GM21619 (cell line): ENCODE results near the gene CTIF.
"Not testable (repeated sequence)": the region's sequence is repeated elsewhere in the genome, so short reads cannot be mapped to it uniquely, and the experiment has no call there.

ENCODE experiments used
- ATAC-seq: cut with Tn5 transposase; IDR thresholded peaks from one replicate; pipeline ENCODE4 v1.9.1; 2021; ENCODE audit not compliant: unreplicated experiment

Gene CTIF

DNA sequence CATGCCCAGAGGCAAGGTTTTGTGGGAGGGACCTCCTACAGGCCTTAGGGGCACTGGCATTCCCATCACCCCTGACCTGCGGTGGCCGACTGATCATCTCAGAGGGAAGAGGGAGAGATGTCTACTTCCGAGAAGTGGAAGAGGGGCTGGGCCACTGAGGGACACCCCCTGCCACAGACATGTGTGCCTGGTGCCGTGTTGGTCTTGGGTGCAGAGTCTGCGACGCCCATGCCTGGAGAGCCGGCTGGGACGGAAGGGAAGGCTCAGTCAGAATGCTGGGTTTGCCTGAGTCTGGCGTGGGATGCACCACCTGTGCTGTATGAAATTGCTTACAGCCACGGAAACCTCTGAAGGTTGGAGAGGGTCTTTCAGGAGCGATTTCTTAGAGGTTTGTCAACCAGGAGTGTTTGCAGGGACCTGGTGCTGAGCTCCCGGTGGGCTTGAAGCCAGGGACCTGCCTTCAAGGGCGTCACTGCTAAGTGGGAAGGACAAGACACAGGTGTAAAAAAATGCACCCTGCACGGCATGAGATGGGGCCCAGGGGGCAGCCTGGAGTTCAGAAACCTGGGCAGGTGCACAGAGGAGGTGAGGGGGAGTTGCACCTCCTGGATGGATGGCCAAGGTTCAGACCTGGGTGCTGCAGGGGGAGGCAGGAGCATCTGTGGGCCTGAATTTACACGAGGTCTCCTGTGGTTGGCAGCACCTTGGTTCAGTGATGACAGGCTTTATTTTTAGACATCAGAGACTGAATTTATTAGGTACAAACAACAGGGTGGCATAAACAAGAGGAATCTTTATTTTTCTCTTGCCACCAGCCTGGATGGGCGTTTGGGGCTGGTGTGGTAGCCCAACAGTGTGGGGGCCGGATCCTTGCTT is 100.3 kb downstream of the CTIF start:
- ATAC-seq: no peak

GRCh38 chr18:48639772-48640432 is 101.1 kb downstream of the CTIF start:
- ATAC-seq: no peak

DNA sequence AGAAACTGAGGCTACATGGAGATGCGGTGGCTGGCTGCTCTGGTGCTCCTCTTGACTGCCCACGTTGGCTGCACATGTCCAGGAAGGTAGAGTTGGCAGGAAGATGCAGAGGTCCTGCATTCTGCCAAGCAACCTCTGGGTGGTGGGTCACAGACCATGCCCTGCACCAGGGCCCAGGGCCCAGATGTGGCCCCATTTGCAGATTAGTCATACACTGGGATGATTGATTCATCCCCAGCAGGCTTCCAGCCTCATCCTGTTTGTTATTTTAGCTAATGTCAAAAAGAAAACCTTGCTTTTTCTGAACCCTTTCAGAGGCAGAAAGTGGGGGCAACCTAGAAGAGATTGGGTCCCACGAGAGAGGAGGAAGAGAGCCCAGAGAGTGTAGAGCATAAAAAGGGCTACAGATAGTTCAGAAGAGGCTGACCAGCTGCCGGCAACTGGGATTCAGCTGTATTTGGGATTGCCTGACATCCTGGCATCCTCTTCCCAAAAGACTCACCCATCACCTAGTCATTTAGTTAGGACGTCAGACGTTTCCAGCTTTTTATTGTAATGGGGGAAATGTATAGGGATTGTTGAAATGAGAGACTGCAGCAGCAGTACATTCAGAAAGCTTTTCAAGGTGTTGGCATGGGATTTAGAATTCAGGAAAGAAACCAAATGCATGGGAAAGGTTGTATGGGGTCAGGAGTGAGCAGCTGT is 101.9 kb downstream of the CTIF start:
- ATAC-seq: no peak

- ATAC-seq: no peak
These were observed 103.2 kb downstream of the CTIF start for GRCh38 chr18:48641981-48642380.

GRCh38 chr18:48642503-48642902 is 103.7 kb downstream of the CTIF start:
- ATAC-seq: no peak

DNA sequence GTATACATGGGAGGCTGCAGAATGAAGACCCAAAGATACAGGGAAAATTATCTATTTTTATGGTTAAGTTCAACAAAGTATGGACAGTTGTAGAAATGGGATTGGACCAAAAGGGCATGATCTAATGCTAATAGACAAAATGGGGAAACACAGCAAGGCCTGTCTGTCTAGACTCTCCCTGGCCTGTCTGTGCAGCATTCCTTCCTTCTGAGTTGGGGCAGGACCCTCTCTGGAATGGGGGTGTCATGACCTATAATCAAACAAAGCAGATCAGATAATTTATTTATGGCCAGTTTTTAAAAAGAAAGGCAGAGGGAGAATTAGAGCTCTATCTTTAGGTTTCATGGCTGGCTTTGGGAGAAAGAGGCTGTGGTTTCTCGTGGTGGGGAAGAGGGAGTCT is 104.4 kb downstream of the CTIF start:
- no peak for ATAC-seq

DNA sequence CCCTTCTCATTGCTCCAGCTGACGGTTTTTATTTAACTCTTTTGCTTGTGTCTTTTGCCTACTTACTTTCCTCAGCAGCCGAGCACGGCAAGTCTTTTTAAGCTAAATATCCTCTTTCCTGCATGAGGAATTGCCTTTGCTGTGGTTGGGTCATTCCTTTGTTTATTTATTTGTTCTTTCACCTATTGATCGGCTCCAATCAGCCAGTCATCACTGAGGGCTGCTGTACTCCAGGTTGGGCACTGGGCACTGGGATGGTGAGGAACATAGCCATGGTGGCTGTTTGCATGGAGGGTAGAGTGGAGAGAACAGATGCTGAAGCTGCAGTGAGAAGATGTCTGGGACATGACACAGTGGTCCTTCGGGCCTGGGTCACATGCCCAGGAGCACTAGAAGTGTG is 105.2 kb downstream of the CTIF start:
- no peak for ATAC-seq

DNA sequence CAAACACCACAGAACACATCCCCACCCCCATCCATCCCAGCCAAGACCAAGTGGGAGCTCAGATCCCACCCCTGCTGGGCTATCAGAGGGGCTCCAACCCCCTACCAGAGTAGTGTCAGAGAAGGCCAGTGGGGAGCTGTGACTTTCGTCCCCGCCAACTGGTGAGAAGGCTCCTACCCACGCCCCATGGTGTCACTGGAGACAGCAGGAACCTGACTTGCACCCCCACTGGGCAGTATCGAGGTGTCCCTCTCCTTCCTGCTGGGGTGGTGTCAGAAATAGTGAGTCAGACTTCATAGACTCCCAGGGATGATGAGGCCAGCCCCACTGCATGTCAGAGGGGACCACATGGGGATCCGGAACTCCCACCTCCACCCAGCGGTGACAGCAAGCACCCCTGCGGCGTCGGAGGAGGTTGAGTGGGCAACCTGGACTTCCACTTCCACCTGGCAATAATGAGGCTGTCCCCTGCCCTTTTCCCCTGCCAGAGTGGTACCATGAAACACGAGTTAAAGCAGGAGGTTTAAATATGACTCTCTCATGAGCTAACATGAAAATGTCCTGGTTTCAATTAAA is 106.7 kb downstream of the CTIF start:
- ATAC-seq: no peak

DNA sequence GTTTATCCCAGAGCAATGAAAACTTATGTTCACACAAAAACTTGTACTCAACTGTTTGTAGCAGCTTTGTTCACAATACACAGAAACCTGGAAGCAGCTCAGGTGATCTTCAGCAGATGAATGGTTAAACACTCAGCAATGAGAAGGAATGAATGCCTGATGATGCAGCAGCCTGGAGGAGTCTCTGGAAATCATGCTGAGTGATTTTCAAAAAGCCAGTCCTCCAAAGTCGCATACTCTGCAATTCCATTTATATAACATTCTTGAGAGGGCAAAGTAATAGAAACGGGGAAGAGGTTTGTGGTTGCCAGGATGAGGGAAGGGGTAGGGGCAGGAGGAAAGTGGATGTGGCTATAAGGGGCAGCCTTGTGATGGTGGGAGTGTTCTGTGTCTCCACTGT is 108.1 kb downstream of the CTIF start:
- no peak for ATAC-seq

DNA sequence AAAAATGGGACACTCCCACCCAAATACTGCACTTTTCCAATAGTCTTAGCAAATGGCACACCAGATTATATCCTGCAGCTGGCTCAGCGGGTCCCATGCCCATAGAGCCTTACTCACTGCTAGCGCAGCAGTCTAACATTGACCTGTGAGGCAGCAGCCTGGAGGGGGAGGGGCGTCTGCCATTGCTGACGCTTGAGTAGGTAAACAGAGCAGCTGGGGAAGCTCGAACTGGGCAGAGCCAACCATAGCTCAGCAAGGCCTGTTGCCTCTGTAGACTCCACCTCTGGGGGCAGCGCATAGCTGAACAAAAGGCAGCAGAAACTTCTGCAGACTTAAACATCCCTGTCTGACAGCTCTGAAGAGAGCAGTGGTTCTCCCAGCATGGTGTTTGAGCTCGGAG is 110.4 kb downstream of the CTIF start:
- no peak for ATAC-seq

DNA sequence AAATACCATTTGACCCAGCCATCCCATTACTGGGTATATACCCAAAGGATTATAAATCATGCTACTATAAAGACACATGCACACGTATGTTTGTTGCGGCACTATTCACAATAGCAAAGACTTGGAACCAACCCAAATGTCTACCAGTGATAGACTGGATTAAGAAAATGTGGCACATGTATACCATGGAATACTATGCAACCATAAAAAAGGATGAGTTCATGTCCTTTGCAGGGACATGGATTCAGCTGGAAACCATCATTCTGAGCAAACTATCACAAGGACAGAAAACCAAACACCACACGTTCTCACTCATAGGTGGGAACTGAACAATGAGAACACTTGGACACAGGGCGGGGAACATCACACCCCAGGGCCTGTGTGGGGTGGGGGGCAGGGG is 115.8 kb downstream of the CTIF start:
- ATAC-seq: not testable (repeated sequence)

DNA sequence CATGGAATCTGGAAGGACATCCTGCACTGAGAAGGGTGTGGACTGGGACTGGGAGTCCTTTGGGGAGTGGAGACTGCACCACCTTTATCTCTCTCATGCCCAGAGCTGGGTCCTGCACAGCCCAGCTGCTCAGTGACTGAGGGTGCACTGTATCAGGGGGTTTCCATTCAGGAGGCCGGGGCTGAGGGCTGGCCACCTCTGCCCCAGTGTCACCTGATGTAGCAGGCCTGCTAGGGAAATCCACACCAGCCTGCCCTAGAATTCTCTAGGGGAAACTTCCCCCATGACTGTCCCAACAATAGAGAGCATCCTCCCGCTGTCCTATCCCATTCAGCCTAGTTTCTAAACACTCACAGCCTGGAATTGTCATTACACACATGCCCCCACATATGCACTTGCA is 116.7 kb downstream of the CTIF start:
- ATAC-seq: no peak

DNA sequence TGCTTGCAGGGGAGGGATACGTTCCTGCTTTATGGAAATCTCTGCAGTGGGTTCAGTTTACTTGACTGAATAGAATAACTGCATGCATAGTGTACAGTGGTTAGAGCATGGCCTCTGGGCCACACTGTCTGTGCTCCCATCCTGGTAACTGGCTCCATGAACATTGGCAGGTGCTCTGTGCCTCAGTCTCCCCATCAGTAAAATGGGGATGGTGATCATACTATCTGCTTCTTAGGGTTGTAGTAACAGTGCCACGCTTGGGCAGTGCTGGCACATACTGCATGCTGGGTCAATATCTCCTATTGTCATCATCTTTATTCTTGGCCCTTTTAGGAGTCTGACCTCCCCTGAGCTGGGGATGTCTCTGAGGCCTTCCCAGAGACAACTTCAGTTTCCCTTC is 117.3 kb downstream of the CTIF start:
- ATAC-seq: no peak

DNA sequence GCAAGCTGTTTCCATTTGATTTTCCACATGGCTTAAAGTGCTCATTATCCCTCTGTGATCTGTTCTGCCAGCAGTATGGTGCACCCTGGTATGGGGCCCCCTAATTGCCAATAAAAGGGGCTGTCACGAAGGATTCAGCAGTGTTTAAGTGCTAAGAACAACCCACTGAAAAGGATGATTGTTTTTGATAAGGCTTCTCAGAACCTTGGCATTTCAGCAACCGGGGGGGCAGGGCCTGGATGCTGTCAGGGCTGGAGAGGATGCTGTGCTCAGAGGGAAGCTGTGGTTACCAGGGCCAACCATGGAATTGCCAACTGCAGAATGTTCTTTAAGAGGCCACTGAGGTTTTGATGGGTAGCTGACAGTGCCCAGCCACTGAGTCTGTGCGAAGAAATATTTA is 117.8 kb downstream of the CTIF start:
- ATAC-seq: no peak

- no peak for ATAC-seq
These were observed 118.8 kb downstream of the CTIF start for GRCh38 chr18:48657447-48658120.

GRCh38 chr18:48658721-48659120 is 119.9 kb downstream of the CTIF start:
- ATAC-seq: no peak

DNA sequence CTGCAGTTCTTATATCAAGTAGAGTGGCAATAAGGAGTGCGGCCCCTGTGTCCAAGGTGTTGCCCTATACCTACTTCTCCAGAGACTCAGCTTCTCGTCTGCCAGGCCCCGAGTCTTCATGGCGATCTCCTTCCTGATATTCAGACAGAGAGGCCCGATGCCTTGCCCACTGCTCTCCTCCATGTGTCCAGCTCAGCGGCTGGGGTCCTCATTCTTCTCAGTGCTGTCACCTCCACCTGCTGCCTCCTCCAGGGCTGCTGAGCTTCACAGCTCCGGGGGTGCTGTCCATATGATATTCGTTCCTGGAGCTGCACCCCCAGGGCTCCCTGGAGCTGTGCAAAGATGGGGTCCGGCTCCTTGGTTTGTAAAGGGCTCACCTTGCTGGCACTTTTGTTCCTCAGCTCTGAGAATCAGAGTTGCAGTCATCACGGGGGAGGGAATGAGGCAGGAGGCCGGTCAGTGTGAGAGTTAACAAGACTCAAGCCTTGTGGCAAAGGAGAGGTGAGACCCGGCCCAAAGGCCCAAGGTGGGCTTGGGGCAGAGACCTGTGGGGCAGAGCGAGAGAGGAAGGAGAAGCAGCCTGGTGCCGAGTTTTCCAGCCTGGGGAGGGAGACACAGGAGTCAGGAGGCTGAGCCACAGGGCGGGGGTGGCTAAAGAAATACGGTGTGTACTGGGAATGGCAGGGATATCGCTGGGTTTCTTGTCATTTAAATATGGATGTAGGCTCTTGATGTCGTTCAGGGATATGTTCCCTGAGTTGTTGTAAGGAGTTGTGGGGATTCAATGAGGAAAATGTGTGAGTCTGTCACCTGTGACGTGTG is 120.6 kb downstream of the CTIF start:
- no peak for ATAC-seq

DNA sequence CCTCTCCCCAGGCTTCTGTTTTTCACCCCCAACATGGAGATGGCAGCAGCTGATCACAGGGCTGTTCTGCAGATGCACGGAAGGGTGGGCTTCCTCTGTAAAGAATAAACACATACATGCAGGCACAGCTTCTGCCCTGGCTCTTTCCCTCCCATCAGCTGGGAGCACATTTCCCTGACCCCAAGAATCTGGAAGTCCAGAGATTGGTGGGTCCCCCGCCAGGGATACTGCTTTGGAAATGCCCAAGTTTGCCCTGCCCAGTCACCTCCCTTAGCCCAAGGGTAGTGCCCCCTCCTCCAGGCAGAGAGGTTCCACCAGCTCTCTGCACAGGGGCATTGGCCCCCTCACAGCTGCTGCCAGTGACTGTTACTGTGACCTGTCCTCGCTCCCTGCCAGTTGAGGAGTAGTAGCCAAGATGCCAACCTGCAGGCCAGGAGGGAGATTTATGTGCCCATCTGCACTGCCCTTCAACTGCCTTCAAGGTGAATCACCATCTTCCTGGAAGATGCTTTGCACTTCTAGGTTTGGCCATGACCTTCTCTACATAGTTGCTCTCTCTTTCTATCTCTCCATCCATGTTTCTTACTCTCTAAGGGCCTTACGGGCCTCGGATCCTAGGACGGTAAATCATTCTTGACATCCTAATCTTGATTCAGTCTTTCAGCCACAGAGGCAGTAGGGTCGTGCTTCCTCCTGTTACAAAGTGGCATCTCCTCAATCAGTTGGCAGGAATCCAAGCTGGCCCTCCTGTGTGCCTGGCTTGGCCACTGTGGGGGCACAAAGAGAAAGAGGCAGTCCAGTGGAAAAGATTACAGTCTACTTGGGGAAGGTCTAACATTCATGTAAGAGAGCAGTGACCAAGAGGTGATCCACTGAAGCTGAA is 121.8 kb downstream of the CTIF start:
- ATAC-seq: no peak

DNA sequence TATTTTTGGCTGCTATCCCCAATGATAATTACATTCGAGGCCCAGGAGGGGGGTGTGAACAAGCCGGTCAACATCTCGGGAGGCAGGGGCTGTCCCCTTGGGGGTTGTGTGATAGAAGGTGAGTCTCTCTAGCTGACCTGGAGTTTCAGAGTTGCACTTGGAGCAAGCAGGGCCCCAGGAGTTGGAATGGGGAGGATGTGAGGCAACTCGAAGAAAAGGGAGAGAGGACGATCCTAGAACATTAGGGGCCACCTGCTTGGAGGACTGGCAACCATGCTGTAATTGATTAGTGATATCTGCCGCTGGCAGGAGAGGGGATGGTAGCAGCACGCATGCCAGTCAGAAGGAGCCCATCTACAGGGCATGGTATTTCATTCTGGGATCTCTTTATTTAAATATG is 122.6 kb downstream of the CTIF start:
- ATAC-seq: no peak
